Liver (tissue), 9 donors: ENCODE data around the gene RAB14. TPM values are rescaled to one million over a fixed set of nuclear protein-coding genes. Genes with fewer than 3 reads are reported as not detected.

ENCODE experiments used
- DNase-seq: peaks from one replicate; pipeline ENCODE4 v3.0.0-alpha.2; 2017; ENCODE audit warnings: low spot score
- H3K27ac ChIP-seq, 2 donors: one replicate each; pipeline ENCODE4 v1.7.0; 2013; ENCODE audit warnings: inconsistent platforms in 2 of 2, low read length in 2 of 2, control low read depth in 1 of 2, low read depth in 1 of 2, mild to moderate bottlenecking in 1 of 2
- H3K27me3 ChIP-seq, 4 donors: one replicate each; pipeline versions ENCODE4 v1.6.1 to v1.7.0; 2013; ENCODE audit warnings: low read length in 3 of 4, inconsistent platforms in 1 of 4, mild to moderate bottlenecking in 1 of 4, moderate library complexity in 1 of 4; ENCODE audit not compliant: control insufficient read depth in 4 of 4, insufficient read depth in 4 of 4
- H3K36me3 ChIP-seq, 4 donors: one replicate each; pipeline versions ENCODE4 v1.6.1 to v1.7.0; 2013; ENCODE audit warnings: low read length in 3 of 4, mild to moderate bottlenecking in 3 of 4, low read depth in 1 of 4, moderate library complexity in 1 of 4; ENCODE audit not compliant: control insufficient read depth in 4 of 4, insufficient read depth in 3 of 4
- H3K4me1 ChIP-seq, 4 donors: one replicate each; pipeline versions ENCODE4 v1.6.1 to v1.7.0; 2013; ENCODE audit warnings: low read length in 3 of 4, mild to moderate bottlenecking in 3 of 4, moderate library complexity in 1 of 4; ENCODE audit not compliant: control insufficient read depth in 4 of 4, insufficient read depth in 4 of 4
- H3K4me3 ChIP-seq, 3 donors: one replicate each; pipeline versions ENCODE4 v1.6.1 to v1.7.0; 2013; ENCODE audit warnings: low read length in 3 of 3, control low read depth in 1 of 3, low read depth in 1 of 3, mild to moderate bottlenecking in 1 of 3
- H3K9ac ChIP-seq, 2 donors: one replicate each; pipeline ENCODE4 v1.7.0; 2013; ENCODE audit warnings: low read length in 2 of 2, mild to moderate bottlenecking in 2 of 2, moderate library complexity in 2 of 2, control low read depth in 1 of 2, low read depth in 1 of 2
- H3K9me3 ChIP-seq, 4 donors: one replicate each; pipeline versions ENCODE4 v1.6.1 to v1.7.0; 2013; ENCODE audit warnings: low read length in 3 of 4; ENCODE audit not compliant: control insufficient read depth in 4 of 4
- EGR1 ChIP-seq, 2 donors: IDR thresholded peaks; 2 replicates each; pipeline ENCODE4 v1.6.1; 2016 to 2018; ENCODE audit warnings: antibody characterized with exemption in 2 of 2, low read depth in 2 of 2
- FOXA1 ChIP-seq: IDR thresholded peaks from 2 replicates; pipeline ENCODE4 v1.6.1; 2016; ENCODE audit warnings: antibody characterized with exemption
- FOXA2 ChIP-seq: IDR thresholded peaks from 2 replicates; pipeline ENCODE4 v1.6.1; 2016; ENCODE audit warnings: antibody characterized with exemption
- GABPA ChIP-seq, 2 donors: IDR thresholded peaks in 1 of 2; conservative IDR thresholded peaks in 1 of 2; 2 replicates each; pipeline ENCODE4 v1.6.1; 2016; ENCODE audit warnings: antibody characterized with exemption in 2 of 2, mild to moderate bottlenecking in 1 of 2, moderate library complexity in 1 of 2
- HNF4A ChIP-seq, 2 donors: conservative IDR thresholded peaks; 2 replicates each; pipeline ENCODE4 v1.6.1; 2016; ENCODE audit warnings: antibody characterized with exemption in 2 of 2, mild to moderate bottlenecking in 2 of 2
- HNF4G ChIP-seq: IDR thresholded peaks from 2 replicates; pipeline ENCODE4 v1.6.1; 2016; ENCODE audit warnings: antibody characterized with exemption
- JUND ChIP-seq, 2 donors: IDR thresholded peaks; 2 replicates each; pipeline ENCODE4 v1.6.1; 2016; ENCODE audit warnings: antibody characterized with exemption in 2 of 2
- NR2F2 ChIP-seq: IDR thresholded peaks from 2 replicates; pipeline ENCODE4 v1.6.1; 2016; ENCODE audit warnings: antibody characterized with exemption
- RXRA ChIP-seq, 2 donors: IDR thresholded peaks; 2 replicates each; pipeline ENCODE4 v1.6.1; 2017 to 2018; ENCODE audit warnings: antibody characterized with exemption in 2 of 2, mild to moderate bottlenecking in 1 of 2
- YY1 ChIP-seq: IDR thresholded peaks from 2 replicates; pipeline ENCODE4 v1.6.1; 2016; ENCODE audit warnings: antibody characterized with exemption, mild to moderate bottlenecking
- WGBS: extraction: QIAGEN DNeasy Blood & Tissue Kit; methylation state at CpG from one replicate; pipeline ENCODE4 v1.1.7; 2013; 5-methylcytosine and 5-hydroxymethylcytosine counted together
- polyA plus RNA-seq, 2 donors: library from polyadenylated mRNA; stranded (reverse) in 1 of 2; unstranded in 1 of 2; fragments of 200-250 nt in 1 of 2; fragments of >200 nt in 1 of 2; fragmentation: Nextera tagmentation in 1 of 2; extraction: Ambion mirVana in 1 of 2; gene quantifications; one replicate each; pipeline versions ENCODE4 v1.2.1 to v1.2.3, GENCODE V29; 2013 to 2015
- total RNA-seq, 2 donors: library from RNA; depleted of rRNA; stranded (reverse); fragments of >200 nt; gene quantifications; one replicate each; pipeline ENCODE4 v1.2.3, GENCODE V29; 2014
- TF ChIP-seq, protein P1 (sequence below): IDR thresholded peaks from 2 replicates; pipeline ENCODE4 v1.6.1; 2016; ENCODE audit warnings: antibody characterized with exemption
- TF ChIP-seq, protein P2 (sequence below): IDR thresholded peaks from 2 replicates; pipeline ENCODE4 v1.6.1; 2016; ENCODE audit warnings: antibody characterized with exemption
- TF ChIP-seq, protein P3 (sequence below): IDR thresholded peaks from 2 replicates; pipeline ENCODE4 v1.6.1; 2016; ENCODE audit warnings: antibody characterized with exemption
- donor health status: healthy.
- donor health status: healthy.
- donor health status: healthy.
- donor health status: healthy.
- donor health status: healthy.

The RAB14 gene
- total and polyA plus RNA-seq, 4 donors = 25.9 to 48.2 (median 36.5) TPM

DNA sequence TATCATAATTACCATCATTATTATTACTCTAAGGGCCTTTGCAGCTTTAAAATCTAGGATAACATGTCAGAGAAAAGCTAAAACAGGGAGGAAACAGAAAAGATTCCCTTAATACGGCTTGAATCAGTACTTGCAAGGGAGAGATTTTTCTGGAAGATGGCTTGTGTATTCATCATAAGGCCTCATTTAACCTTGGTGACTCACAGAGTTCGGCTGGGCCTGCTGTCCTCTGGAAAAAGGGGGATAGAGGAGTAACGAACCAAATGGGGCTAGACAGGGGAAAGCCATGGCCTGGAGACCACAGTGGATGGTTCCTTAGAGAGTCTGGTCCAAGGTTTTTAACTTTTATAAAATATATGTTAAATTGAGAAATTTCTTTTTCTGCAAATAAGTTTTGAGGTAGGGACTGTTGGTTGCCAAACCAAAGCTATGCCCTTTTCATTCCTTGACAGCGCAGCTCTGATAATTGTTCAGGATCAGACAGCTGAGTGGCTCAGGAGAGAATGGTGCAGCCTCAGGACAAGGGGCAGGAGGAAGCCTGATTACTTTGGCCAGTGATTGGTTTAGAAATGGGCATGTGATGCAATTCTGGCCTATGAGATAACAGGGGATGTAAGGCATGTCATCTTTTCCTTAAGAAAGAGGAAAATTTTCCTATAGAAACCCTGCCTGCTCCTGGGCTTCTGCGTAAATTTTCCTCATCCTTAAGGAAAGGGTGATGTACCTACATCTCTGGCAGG, 40.7 kb upstream of the RAB14 start (continued):
- TF ChIP-seq, protein P1, sequence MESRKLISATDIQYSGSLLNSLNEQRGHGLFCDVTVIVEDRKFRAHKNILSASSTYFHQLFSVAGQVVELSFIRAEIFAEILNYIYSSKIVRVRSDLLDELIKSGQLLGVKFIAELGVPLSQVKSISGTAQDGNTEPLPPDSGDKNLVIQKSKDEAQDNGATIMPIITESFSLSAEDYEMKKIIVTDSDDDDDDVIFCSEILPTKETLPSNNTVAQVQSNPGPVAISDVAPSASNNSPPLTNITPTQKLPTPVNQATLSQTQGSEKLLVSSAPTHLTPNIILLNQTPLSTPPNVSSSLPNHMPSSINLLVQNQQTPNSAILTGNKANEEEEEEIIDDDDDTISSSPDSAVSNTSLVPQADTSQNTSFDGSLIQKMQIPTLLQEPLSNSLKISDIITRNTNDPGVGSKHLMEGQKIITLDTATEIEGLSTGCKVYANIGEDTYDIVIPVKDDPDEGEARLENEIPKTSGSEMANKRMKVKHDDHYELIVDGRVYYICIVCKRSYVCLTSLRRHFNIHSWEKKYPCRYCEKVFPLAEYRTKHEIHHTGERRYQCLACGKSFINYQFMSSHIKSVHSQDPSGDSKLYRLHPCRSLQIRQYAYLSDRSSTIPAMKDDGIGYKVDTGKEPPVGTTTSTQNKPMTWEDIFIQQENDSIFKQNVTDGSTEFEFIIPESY = no peak
- TF ChIP-seq YY1 (no peak), NR2F2 (no peak), GABPA (IDR thresholded peaks at IDR 0.05 in 1 of 2, conservative IDR thresholded peaks at IDR 0.05 in 1 of 2) (no peak), FOXA1 (no peak), HNF4A (conservative IDR thresholded peaks at IDR 0.05) (no peak), EGR1 (IDR thresholded peaks at IDR 0.05; ENCODE audit: low read depth in 2 of 2) (no peak)
- TF ChIP-seq, protein P2, sequence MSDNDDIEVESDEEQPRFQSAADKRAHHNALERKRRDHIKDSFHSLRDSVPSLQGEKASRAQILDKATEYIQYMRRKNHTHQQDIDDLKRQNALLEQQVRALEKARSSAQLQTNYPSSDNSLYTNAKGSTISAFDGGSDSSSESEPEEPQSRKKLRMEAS = no peak

DNA sequence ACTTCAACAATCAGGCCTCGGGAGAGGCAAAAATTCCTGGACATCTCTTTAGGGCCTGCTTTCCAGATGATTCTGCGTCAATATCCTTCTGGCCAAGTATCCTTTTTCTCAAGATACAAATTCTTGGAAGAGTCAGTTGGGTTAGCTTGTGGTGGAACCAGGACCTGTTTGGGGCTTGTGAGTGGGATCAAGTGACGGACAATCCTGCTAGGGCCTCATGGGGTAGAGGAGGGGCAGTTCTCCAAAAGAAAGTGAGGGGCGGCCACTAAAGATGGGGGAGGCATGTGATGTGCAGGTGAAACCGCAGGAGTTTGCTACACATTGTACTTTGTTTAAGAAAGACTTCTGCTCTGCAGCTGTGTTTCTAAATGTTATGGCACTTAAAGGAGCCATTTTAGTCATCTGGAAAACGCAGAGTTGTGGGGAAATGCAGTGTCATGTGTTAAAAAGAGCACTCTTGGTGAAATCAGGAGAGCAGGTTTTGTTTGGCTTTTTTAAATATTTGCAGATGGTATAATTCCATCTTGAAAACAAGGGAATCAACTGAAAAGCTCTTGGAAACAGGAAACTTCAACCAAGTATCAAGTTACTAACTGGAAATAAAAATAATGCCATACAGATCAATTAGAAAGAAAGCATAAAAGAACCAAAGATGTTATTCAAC, 38.9 kb upstream of the RAB14 start:
- Histone ChIP-seq H3K27ac (no peak overlapping the region), H3K9me3 (peaks cover 0 to 7% (median under 1%) of the 10 kb centered on the region in 4 donors), H3K4me3 (no peak overlapping the region), H3K36me3 (peaks cover 0 to 2% (median 0%) of the 10 kb centered on the region in 4 donors), H3K4me1 (no peaks in the 10 kb centered on the region), H3K9ac (no peak overlapping the region), H3K27me3 (no peaks in the 10 kb centered on the region)
- no peak for DNase-seq
- 93% methylated on average over 6 of the region's 6 CpGs for WGBS
- no peak for TF ChIP-seq RXRA (IDR thresholded peaks at IDR 0.05)
- no peak for TF ChIP-seq FOXA2
- no peak for TF ChIP-seq GABPA (IDR thresholded peaks at IDR 0.05 in 1 of 2, conservative IDR thresholded peaks at IDR 0.05 in 1 of 2)
- TF ChIP-seq YY1 = no peak
- TF ChIP-seq, protein P1 = no peak
- no peak for TF ChIP-seq EGR1 (IDR thresholded peaks at IDR 0.05; ENCODE audit: low read depth in 2 of 2)
- TF ChIP-seq JUND (IDR thresholded peaks at IDR 0.05) = no peak
- TF ChIP-seq HNF4A (conservative IDR thresholded peaks at IDR 0.05) = no peak
- TF ChIP-seq HNF4G = no peak
- TF ChIP-seq, protein P3, sequence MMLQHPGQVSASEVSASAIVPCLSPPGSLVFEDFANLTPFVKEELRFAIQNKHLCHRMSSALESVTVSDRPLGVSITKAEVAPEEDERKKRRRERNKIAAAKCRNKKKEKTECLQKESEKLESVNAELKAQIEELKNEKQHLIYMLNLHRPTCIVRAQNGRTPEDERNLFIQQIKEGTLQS = no peak
- TF ChIP-seq NR2F2 = no peak
- TF ChIP-seq FOXA1 = no peak

DNA sequence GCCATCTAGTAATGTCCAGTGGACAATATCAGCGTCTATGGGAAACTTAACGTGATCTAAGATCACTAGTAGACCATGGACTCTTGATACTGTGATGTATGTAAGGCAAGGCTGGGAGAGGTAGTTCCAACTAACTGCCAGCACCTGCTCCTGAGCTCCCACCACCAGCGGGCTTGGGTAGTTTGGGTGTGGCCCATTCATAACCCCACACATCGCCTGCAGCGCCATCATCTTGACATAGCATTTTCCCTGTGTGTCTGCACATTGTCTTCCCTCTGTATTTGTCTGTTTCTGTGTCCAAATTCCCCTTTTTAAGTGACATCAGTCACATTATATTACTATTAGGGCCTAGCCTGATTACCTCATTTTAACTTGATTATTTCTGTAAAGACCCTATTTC, 38.2 kb upstream of the RAB14 start:
- H3K9me3 ChIP-seq = peaks cover 0 to 7% (median under 1%) of the 10 kb centered on the region in 4 donors
- WGBS = 99% methylated on average over 5 of the region's 5 CpGs
- H3K27me3 ChIP-seq = no peaks in the 10 kb centered on the region
- no peak overlapping the region for H3K4me3 ChIP-seq
- no peak for DNase-seq
- TF ChIP-seq, protein P2 = no peak
- no peak for TF ChIP-seq HNF4A (conservative IDR thresholded peaks at IDR 0.05)
- no peak for TF ChIP-seq FOXA2
- no peak for TF ChIP-seq GABPA (IDR thresholded peaks at IDR 0.05 in 1 of 2, conservative IDR thresholded peaks at IDR 0.05 in 1 of 2)
- H3K9ac ChIP-seq = no peak overlapping the region
- H3K4me1 ChIP-seq = no peaks in the 10 kb centered on the region
- peaks cover 0 to 2% (median 0%) of the 10 kb centered on the region in 4 donors for H3K36me3 ChIP-seq
- no peak overlapping the region for H3K27ac ChIP-seq
